Coronary artery (tissue), 2 donors: Measurements from ENCODE around the gene METRN.

Source experiments
- DNase-seq: peaks from one replicate; pipeline ENCODE4 v3.0.0-alpha.2; 2017; ENCODE audit warnings: low spot score
- H3K27ac ChIP-seq, 2 donors: fragments of 200-600 bp; sonication (generic); one replicate each; pipeline ENCODE4 v1.5.1; 2016 to 2019
- H3K4me3 ChIP-seq: fragments of 200-600 bp; sonication (generic); 2 replicates; pipeline ENCODE4 v1.5.1; 2016; ENCODE audit warnings: mild to moderate bottlenecking, moderate library complexity
- TF ChIP-seq, protein P1 (sequence below): fragments of 200-600 bp; sonication (generic); IDR thresholded peaks from one replicate; pipeline ENCODE4 v1.5.1; 2019; ENCODE audit warnings: antibody characterized with exemption

METRN gene

GRCh38 chr16:719815-720446 lies 5.0 kb downstream of the METRN start:
- TF ChIP-seq, protein P1, sequence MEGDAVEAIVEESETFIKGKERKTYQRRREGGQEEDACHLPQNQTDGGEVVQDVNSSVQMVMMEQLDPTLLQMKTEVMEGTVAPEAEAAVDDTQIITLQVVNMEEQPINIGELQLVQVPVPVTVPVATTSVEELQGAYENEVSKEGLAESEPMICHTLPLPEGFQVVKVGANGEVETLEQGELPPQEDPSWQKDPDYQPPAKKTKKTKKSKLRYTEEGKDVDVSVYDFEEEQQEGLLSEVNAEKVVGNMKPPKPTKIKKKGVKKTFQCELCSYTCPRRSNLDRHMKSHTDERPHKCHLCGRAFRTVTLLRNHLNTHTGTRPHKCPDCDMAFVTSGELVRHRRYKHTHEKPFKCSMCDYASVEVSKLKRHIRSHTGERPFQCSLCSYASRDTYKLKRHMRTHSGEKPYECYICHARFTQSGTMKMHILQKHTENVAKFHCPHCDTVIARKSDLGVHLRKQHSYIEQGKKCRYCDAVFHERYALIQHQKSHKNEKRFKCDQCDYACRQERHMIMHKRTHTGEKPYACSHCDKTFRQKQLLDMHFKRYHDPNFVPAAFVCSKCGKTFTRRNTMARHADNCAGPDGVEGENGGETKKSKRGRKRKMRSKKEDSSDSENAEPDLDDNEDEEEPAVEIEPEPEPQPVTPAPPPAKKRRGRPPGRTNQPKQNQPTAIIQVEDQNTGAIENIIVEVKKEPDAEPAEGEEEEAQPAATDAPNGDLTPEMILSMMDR, result no peak
- no peak for DNase-seq
- H3K4me3 ChIP-seq, result peak overlapping the region; percentile 95
- peak overlapping the region; percentile 68 to 93 for H3K27ac ChIP-seq

DNA sequence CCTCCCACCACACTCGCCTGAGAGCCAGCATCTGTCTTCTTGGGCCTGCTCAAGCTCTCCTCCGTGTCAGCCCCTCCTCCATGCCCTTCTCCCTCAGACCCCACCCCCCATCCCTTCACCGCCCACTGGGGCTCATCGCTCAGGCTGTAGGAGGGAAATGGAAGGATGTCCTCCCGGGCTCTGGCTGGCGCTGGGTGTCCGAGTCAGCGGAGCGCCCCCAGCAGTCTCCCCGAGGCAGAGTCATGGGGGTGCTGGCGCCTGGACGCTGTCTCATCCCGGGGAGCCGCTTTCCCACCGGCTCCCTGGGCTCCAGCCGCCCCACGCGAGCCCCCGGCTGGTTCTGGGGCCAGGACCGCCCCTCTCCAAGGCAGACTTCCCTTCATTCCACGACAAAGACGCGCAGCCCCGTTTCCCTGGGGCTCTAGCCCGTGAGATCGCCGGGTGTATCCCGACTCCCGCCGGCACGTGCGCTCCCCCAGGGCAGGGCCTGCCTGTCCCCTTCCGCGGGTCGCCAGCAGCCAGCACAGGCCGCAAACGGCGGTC lies 5.6 kb downstream of the METRN start:
- TF ChIP-seq, protein P1, result no peak
- no peak for DNase-seq
- Histone ChIP-seq H3K4me3 (peak overlapping the region; percentile 95), H3K27ac (peak overlapping the region; percentile 68 to 93)

DNA sequence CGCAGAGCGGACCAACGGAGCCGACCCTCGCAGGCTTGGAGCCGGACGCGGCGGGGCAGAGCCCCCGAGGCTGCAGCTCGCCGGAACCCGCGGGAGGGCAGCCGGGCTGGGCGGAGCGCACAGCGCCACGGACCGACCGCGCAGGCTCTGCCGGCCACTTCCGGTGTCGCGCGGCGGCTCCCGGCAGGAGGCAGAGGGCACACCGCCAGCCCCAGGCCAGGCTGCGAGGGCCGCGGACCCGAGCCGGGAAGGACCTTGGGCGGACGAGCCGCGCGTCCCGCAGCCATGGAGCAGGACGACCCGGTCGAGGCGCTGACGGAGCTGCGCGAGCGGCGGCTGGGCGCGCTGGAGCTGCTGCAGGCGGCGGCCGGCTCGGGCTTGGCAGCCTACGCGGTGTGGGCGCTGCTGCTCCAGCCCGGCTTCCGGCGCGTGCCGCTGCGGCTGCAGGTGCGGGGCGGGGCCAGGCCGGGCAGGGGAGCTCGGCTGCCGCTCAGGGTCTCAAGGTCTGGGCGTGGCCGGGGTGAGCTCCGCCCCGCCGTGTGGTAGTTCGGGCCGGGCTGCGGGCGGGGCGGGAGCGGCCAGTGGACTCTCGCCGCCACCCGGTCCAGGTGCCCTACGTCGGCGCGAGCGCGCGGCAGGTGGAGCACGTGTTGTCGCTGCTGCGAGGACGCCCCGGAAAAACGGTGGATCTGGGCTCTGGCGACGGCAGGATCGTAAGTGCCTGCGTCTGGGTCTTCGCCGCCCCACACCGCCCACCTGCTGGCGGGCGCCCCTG lies 6.3 kb downstream of the METRN start, which contains the start of gene ANTKMT:
Gene ANTKMT (plus strand): TSS at position 157 of the 775 bp plus-strand sequence. CDS start 129 bp downstream, at position 286.
- Histone ChIP-seq H3K4me3 (peak within 1 kb of the TSS; percentile 95), H3K27ac (peak within 1 kb of the TSS; percentile 68 to 93)
- TF ChIP-seq, protein P1, result no peak
- no peak for DNase-seq

DNA sequence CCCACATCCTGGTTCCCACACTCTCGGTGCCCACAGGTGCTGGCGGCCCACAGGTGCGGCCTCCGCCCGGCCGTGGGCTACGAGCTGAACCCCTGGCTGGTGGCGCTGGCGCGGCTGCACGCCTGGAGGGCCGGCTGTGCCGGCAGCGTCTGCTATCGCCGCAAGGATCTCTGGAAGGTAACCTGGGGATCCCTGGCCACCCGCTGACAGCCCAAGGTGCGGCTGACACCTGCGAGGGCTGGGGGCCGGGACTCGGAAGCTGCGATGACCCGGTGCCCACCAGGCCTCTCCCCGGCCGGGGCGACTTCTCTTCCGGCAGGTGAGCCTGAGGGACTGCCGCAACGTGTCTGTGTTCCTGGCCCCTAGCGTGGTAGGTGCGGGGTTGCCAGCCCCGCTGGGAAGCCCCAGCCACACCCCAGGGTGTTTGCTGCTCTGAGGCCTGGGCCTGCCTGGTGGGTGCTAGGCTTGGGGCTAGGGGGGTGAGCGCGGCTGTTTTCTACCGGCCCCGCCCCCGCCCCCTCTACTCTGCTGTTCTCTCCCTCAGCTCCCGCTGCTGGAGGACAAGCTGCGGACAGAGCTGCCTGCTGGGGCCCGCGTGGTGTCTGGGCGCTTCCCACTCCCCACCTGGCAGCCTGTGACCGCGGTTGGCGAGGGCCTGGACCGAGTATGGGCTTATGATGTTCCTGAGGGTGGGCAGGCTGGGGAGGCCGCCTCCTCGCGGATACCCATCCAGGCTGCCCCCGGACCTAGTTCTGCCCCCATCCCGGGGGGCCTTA lies 7.0 kb downstream of the METRN start:
- DNase-seq, result no peak
- TF ChIP-seq, protein P1, result no peak
- peak overlapping the region in 1 of 2 donors; percentile 93 for H3K27ac ChIP-seq
- peak overlapping the region; percentile 95 for H3K4me3 ChIP-seq

DNA sequence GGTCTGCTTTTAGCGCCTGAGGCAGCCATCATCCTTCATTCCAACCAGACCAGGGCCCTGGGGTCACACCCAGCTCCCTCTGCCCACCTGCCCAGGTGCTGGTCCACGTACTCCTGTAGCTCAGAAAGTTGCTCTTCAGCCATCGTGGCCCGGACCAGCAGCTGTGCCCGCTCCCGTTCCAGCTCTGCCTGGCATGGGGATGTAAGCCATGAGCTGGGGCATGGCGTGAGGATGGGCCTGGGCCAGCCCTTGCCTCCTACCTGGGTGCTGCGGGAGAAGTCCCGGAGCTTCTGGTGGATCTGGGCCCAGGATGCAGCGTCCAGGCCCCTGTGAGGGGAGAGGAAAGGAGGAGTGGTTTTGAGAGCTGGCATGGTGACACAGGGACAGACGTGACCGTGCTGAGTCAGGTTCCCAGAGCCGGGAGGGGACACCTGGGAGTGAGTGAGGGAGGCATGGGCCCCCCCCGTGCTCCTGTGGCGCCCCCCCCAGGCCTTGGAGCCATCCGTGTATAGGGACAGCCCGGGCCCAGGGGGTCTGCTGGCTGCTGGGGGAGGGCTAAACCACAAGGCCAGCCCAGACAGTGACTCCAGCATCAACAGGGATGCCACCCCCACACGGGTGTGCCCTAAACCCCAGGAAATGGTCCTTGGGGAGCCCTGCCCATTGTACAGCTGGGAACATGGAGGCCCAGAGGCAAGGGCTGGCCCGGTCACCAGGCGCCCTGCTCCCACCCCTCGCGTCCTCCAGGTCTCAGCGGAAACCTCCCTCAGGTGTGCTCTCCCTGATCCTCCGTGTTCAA lies 8.1 kb downstream of the METRN start:
- Histone ChIP-seq H3K27ac (no peak overlapping the region), H3K4me3 (no peak overlapping the region)
- TF ChIP-seq, protein P1, result no peak
- DNase-seq, result no peak

DNA sequence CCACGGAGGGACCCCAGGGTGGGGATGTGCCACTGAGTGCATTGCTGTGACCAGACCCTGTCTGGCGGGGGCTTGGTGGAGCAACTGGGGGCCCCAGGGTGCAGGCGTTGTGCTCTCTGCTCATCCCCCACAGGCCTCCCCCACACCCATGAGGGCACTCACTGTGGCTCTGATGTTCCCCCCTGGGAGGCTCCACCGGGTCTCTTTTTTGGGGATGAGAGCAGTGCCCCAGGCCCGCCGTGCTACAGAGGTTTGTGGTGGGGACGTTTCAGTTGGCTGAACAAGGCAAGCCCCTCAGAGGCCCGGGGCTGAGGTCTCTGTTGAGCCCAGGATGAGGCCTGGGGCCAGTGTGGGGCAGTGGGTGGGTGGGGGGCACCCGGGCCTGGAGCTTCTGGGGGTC lies 8.8 kb downstream of the METRN start:
- no peak overlapping the region for H3K27ac ChIP-seq
- no peak for DNase-seq

More for the DNA sequence above, 8.8 kb downstream of the METRN start:
- H3K4me3 ChIP-seq, result no peak overlapping the region
- TF ChIP-seq, protein P1, result no peak
